ENCODE results near the gene PSD4. TPM values are rescaled to one million over a fixed set of nuclear protein-coding genes. Genes with fewer than 3 reads are reported as not detected.

PSD4 gene
- total and polyA plus RNA-seq, 2 donors from 2014 or later: 16.2 to 42.0 TPM

DNA sequence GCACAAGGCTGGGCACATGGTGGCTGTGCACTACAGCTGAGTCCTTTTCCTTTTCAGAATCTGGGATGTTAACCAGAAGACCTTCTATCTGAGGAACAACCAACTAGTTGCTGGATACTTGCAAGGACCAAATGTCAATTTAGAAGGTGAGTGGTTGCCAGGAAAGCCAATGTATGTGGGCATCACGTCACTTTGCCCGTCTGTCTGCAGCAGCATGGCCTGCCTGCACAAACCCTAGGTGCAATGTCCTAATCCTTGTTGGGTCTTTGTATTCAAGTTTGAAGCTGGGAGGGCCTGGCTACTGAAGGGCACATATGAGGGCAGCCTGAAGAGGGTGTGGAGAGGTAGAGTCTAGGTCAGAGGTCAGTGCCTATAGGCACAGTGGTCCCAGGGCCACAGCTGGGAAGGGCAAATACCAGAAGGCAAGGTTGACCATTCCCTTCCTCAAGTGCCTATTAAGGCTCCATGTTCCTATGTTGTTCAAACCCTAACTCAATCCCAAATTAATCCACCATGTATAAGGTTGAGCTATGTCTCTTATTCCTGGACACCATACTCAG, 44.2 kb upstream of the PSD4 start:
- no peak for DNase-seq
- Histone ChIP-seq H3K4me1 (ENCODE audit: control insufficient read depth in 2 of 3, insufficient read depth in 2 of 3, low read depth in 1 of 3, low read length in 3 of 3) (no peaks in the 10 kb centered on the region), H3K4me3 (ENCODE audit: low read length in 3 of 3) (no peak overlapping the region), H3K9ac (ENCODE audit: low read length in 3 of 3) (no peak overlapping the region), H3K27ac (ENCODE audit: low read depth in 2 of 2, low read length in 2 of 2) (no peak overlapping the region), H3K9me3 (ENCODE audit: control insufficient read depth in 2 of 3, insufficient read depth in 1 of 3, low read length in 3 of 3) (no peaks in the 10 kb centered on the region), H3K27me3 (ENCODE audit: control insufficient read depth, insufficient read depth, low read length) (no peaks in the 10 kb centered on the region), H3K36me3 (ENCODE audit: control insufficient read depth in 2 of 3, insufficient read depth in 3 of 3, low read length in 3 of 3) (no peaks in the 10 kb centered on the region)
- TF ChIP-seq, protein P1, sequence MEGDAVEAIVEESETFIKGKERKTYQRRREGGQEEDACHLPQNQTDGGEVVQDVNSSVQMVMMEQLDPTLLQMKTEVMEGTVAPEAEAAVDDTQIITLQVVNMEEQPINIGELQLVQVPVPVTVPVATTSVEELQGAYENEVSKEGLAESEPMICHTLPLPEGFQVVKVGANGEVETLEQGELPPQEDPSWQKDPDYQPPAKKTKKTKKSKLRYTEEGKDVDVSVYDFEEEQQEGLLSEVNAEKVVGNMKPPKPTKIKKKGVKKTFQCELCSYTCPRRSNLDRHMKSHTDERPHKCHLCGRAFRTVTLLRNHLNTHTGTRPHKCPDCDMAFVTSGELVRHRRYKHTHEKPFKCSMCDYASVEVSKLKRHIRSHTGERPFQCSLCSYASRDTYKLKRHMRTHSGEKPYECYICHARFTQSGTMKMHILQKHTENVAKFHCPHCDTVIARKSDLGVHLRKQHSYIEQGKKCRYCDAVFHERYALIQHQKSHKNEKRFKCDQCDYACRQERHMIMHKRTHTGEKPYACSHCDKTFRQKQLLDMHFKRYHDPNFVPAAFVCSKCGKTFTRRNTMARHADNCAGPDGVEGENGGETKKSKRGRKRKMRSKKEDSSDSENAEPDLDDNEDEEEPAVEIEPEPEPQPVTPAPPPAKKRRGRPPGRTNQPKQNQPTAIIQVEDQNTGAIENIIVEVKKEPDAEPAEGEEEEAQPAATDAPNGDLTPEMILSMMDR (IDR thresholded peaks at IDR 0.05; ENCODE audit: borderline replicate concordance, extremely low read depth, insufficient read depth): no peak
- intact Hi-C loops (cut with DNase I): loop anchor here (5.0 kb wide), 1 partner anchor 243 kb away; no protein-coding TSS in a partner anchor
- no peak for FAIRE-seq

DNA sequence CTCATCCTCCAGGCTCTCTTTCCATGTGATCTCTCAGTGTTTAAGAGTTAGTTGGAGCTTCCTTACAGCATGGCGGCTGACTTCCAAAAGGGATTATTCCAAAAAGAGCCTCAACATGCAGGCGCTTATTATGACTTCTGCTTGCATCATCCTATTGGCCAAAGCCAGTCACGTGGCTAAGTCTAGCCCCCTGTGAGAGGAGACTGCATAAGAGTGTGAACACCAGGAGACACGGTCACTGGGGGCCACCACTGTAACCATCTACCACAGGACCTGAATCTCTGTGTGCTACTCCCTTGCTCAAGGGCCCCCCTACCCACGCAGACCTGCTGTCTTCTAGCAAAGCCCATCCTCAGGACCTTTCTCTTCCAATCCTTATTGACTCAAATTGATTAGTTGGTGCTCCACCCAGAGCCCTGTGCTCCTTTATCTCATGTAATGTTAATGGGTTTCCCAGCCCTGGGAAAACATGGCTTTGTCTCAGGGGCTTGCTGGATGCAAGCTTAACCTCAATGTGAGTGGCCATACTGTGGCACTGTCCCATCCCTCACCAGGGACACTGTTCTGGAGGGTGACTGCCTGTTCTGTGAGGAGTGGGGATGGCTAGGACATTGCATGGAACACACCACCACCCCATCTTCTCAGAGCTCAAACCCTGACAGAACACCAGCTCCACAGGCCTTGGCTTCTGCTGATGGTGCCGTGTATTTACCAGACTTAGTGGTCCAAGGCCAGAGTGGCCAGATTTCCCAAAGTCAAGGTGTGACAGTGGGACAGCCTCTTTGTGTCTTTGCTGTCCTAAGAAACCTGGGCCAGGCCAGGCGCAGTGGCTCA, 42.2 kb upstream of the PSD4 start:
- TF ChIP-seq, protein P1 (IDR thresholded peaks at IDR 0.05; ENCODE audit: borderline replicate concordance, extremely low read depth, insufficient read depth): no peak
- no peak for DNase-seq
- no peak for FAIRE-seq

DNA sequence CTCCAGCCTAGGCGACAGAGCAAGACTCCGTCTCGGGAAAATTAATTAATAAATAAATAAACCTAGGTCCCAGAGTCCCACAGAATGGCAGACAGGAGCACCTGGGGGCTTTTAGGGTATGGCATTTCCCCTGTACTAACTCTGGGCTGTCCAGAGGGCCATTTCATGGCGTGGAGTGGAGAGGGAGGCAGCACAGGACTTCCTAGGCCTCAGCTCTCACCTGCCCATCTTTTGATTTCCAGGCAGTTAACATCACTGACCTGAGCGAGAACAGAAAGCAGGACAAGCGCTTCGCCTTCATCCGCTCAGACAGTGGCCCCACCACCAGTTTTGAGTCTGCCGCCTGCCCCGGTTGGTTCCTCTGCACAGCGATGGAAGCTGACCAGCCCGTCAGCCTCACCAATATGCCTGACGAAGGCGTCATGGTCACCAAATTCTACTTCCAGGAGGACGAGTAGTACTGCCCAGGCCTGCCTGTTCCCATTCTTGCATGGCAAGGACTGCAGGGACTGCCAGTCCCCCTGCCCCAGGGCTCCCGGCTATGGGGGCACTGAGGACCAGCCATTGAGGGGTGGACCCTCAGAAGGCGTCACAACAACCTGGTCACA, 41.3 kb upstream of the PSD4 start:
- H3K4me1 ChIP-seq (ENCODE audit: control insufficient read depth in 2 of 3, insufficient read depth in 2 of 3, low read depth in 1 of 3, low read length in 3 of 3): no peaks in the 10 kb centered on the region
- no peaks in the 10 kb centered on the region for H3K27me3 ChIP-seq (ENCODE audit: control insufficient read depth, insufficient read depth, low read length)
- FAIRE-seq (no peak), DNase-seq (peak in 1 of 5 donors; percentile 61)
- no peaks in the 10 kb centered on the region for H3K36me3 ChIP-seq (ENCODE audit: control insufficient read depth in 2 of 3, insufficient read depth in 3 of 3, low read length in 3 of 3)
- H3K9ac ChIP-seq (ENCODE audit: low read length in 3 of 3): no peak overlapping the region
- H3K27ac ChIP-seq (ENCODE audit: low read depth in 2 of 2, low read length in 2 of 2): no peak overlapping the region
- no peaks in the 10 kb centered on the region for H3K9me3 ChIP-seq (ENCODE audit: control insufficient read depth in 2 of 3, insufficient read depth in 1 of 3, low read length in 3 of 3)
- TF ChIP-seq, protein P1 (IDR thresholded peaks at IDR 0.05; ENCODE audit: borderline replicate concordance, extremely low read depth, insufficient read depth): no peak
- intact Hi-C loops (cut with DNase I): loop anchor here (5.0 kb wide), 1 partner anchor 240 kb away; no protein-coding TSS in a partner anchor
- H3K4me3 ChIP-seq (ENCODE audit: low read length in 3 of 3): no peak overlapping the region

More for the DNA sequence above, 42.2 kb upstream of the PSD4 start:
- Histone ChIP-seq H3K9ac (ENCODE audit: low read length in 3 of 3) (no peak overlapping the region), H3K27me3 (ENCODE audit: control insufficient read depth, insufficient read depth, low read length) (no peaks in the 10 kb centered on the region), H3K36me3 (ENCODE audit: control insufficient read depth in 2 of 3, insufficient read depth in 3 of 3, low read length in 3 of 3) (no peaks in the 10 kb centered on the region), H3K27ac (ENCODE audit: low read depth in 2 of 2, low read length in 2 of 2) (no peak overlapping the region), H3K9me3 (ENCODE audit: control insufficient read depth in 2 of 3, insufficient read depth in 1 of 3, low read length in 3 of 3) (no peaks in the 10 kb centered on the region), H3K4me1 (ENCODE audit: control insufficient read depth in 2 of 3, insufficient read depth in 2 of 3, low read depth in 1 of 3, low read length in 3 of 3) (no peaks in the 10 kb centered on the region), H3K4me3 (ENCODE audit: low read length in 3 of 3) (no peak overlapping the region)
- intact Hi-C loops (cut with DNase I): loop anchor here (5.0 kb wide), 1 partner anchor 241 kb away; no protein-coding TSS in a partner anchor

Measured in kidney (tissue), 14 donors.